Vagina (tissue), 2 donors: Measurements from ENCODE around the gene CIITA.

Experiments used
- POLR2A ChIP-seq, 2 donors: fragments of 450-650 bp; IDR thresholded peaks; one replicate each; pipeline ENCODE4 v1.6.1; 2017; ENCODE audit warnings: antibody characterized with exemption in 2 of 2, mild to moderate bottlenecking in 2 of 2, moderate library complexity in 2 of 2
- POLR2AphosphoS5 ChIP-seq, 2 donors: sonication (generic); formaldehyde crosslinking; IDR thresholded peaks; one replicate each; pipeline ENCODE4 v1.9.0; 2017; ENCODE audit warnings: antibody characterized with exemption in 2 of 2, mild to moderate bottlenecking in 2 of 2, low read depth in 1 of 2; ENCODE audit not compliant: insufficient read depth in 1 of 2
- TF ChIP-seq, protein P1 (sequence below), 3 experiments: fragments of 450-650 bp in 2 of 3; fragments of 200-600 bp in 1 of 3; sonication (generic) in 1 of 3; IDR thresholded peaks; one replicate each; pipeline ENCODE4 v1.5.1; 2017 to 2019; ENCODE audit warnings: antibody characterized with exemption in 3 of 3, mild to moderate bottlenecking in 2 of 3, moderate library complexity in 2 of 3

DNA sequence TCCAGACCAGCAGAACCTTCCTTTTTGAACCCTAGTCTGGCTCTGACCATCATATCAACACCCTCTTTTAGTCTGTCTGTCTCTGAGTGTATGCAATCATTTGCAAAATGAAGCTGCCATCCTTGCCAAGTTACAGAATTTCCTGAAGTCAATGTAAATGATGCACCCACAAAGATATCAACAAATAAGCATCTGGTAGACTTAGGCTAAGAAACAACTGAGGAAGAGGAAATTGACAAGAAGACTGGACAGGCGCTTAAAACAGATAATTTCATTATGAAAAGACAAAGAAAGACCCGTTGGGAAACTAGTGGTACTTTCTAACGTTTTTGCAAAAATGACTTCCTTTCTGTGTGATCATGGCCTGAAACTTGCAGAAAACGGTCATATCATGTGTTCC, 24.7 kb upstream of the CIITA start:
- TF ChIP-seq, protein P1, sequence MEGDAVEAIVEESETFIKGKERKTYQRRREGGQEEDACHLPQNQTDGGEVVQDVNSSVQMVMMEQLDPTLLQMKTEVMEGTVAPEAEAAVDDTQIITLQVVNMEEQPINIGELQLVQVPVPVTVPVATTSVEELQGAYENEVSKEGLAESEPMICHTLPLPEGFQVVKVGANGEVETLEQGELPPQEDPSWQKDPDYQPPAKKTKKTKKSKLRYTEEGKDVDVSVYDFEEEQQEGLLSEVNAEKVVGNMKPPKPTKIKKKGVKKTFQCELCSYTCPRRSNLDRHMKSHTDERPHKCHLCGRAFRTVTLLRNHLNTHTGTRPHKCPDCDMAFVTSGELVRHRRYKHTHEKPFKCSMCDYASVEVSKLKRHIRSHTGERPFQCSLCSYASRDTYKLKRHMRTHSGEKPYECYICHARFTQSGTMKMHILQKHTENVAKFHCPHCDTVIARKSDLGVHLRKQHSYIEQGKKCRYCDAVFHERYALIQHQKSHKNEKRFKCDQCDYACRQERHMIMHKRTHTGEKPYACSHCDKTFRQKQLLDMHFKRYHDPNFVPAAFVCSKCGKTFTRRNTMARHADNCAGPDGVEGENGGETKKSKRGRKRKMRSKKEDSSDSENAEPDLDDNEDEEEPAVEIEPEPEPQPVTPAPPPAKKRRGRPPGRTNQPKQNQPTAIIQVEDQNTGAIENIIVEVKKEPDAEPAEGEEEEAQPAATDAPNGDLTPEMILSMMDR (IDR thresholded peaks at IDR 0.05): no peak
- no peak for TF ChIP-seq POLR2AphosphoS5 (IDR thresholded peaks at IDR 0.05; ENCODE audit: insufficient read depth in 1 of 2, low read depth in 1 of 2)
- TF ChIP-seq POLR2A (IDR thresholded peaks at IDR 0.05): no peak
